Measurements from ENCODE around the gene USP53.

USP53 gene

GRCh38 chr4:119205690-119206089, 6.8 kb upstream of the USP53 start:
- no peak overlapping the region for H3K4me3 ChIP-seq (ENCODE audit: low read length)
- H3K27me3 ChIP-seq (ENCODE audit: control insufficient read depth, insufficient read depth, low read length) = peaks cover 5% of the 10 kb centered on the region
- no peak overlapping the region for H3K9ac ChIP-seq (ENCODE audit: low read length)
- no peaks in the 10 kb centered on the region for H3K9me3 ChIP-seq (ENCODE audit: control insufficient read depth, low read depth, low read length)
- H3K27ac ChIP-seq (ENCODE audit: low read length) = no peak overlapping the region
- H3K4me1 ChIP-seq (ENCODE audit: control insufficient read depth, low read depth, low read length) = no peaks in the 10 kb centered on the region
- H3K36me3 ChIP-seq (ENCODE audit: control insufficient read depth, low read depth, low read length) = no peaks in the 10 kb centered on the region

- H3K4me1 ChIP-seq (ENCODE audit: control insufficient read depth, low read depth, low read length) = peaks cover 4% of the 10 kb centered on the region
- H3K36me3 ChIP-seq (ENCODE audit: control insufficient read depth, low read depth, low read length) = no peaks in the 10 kb centered on the region
- H3K9ac ChIP-seq (ENCODE audit: low read length) = no peak overlapping the region
- no peak overlapping the region for H3K27ac ChIP-seq (ENCODE audit: low read length)
- H3K4me3 ChIP-seq (ENCODE audit: low read length) = no peak overlapping the region
- H3K27me3 ChIP-seq (ENCODE audit: control insufficient read depth, insufficient read depth, low read length) = peaks cover 10% of the 10 kb centered on the region
- H3K9me3 ChIP-seq (ENCODE audit: control insufficient read depth, low read depth, low read length) = no peaks in the 10 kb centered on the region
Measured at GRCh38 chr4:119206178-119206577, 6.3 kb upstream of the USP53 start.

- no peak overlapping the region for H3K9ac ChIP-seq (ENCODE audit: low read length)
- H3K9me3 ChIP-seq (ENCODE audit: control insufficient read depth, low read depth, low read length) = no peaks in the 10 kb centered on the region
- no peak overlapping the region for H3K27ac ChIP-seq (ENCODE audit: low read length)
- H3K36me3 ChIP-seq (ENCODE audit: control insufficient read depth, low read depth, low read length) = no peaks in the 10 kb centered on the region
- peaks cover 4% of the 10 kb centered on the region for H3K4me1 ChIP-seq (ENCODE audit: control insufficient read depth, low read depth, low read length)
- no peak overlapping the region for H3K4me3 ChIP-seq (ENCODE audit: low read length)
- H3K27me3 ChIP-seq (ENCODE audit: control insufficient read depth, insufficient read depth, low read length) = peaks cover 13% of the 10 kb centered on the region
Measured at GRCh38 chr4:119207051-119207450, 5.5 kb upstream of the USP53 start.

GRCh38 chr4:119209077-119209476, 3.4 kb upstream of the USP53 start:
- Histone ChIP-seq H3K27ac (ENCODE audit: low read length) (no peak overlapping the region), H3K36me3 (ENCODE audit: control insufficient read depth, low read depth, low read length) (no peaks in the 10 kb centered on the region), H3K9me3 (ENCODE audit: control insufficient read depth, low read depth, low read length) (no peaks in the 10 kb centered on the region), H3K4me1 (ENCODE audit: control insufficient read depth, low read depth, low read length) (peaks cover 8% of the 10 kb centered on the region), H3K27me3 (ENCODE audit: control insufficient read depth, insufficient read depth, low read length) (peaks cover 13% of the 10 kb centered on the region), H3K4me3 (ENCODE audit: low read length) (no peak overlapping the region), H3K9ac (ENCODE audit: low read length) (no peak overlapping the region)

GRCh38 chr4:119209586-119209985, 2.9 kb upstream of the USP53 start:
- no peak overlapping the region for H3K27ac ChIP-seq (ENCODE audit: low read length)
- peaks cover 9% of the 10 kb centered on the region for H3K4me1 ChIP-seq (ENCODE audit: control insufficient read depth, low read depth, low read length)
- no peaks in the 10 kb centered on the region for H3K36me3 ChIP-seq (ENCODE audit: control insufficient read depth, low read depth, low read length)
- no peak overlapping the region for H3K4me3 ChIP-seq (ENCODE audit: low read length)
- H3K9ac ChIP-seq (ENCODE audit: low read length) = no peak overlapping the region
- H3K27me3 ChIP-seq (ENCODE audit: control insufficient read depth, insufficient read depth, low read length) = peaks cover 13% of the 10 kb centered on the region
- H3K9me3 ChIP-seq (ENCODE audit: control insufficient read depth, low read depth, low read length) = no peaks in the 10 kb centered on the region

GRCh38 chr4:119210775-119211174, 1.7 kb upstream of the USP53 start:
- H3K4me1 ChIP-seq (ENCODE audit: control insufficient read depth, low read depth, low read length) = peaks cover 9% of the 10 kb centered on the region
- no peaks in the 10 kb centered on the region for H3K9me3 ChIP-seq (ENCODE audit: control insufficient read depth, low read depth, low read length)
- no peak overlapping the region for H3K27ac ChIP-seq (ENCODE audit: low read length)
- peaks cover 13% of the 10 kb centered on the region for H3K27me3 ChIP-seq (ENCODE audit: control insufficient read depth, insufficient read depth, low read length)
- peak overlapping the region; percentile 80 for H3K4me3 ChIP-seq (ENCODE audit: low read length)
- no peak overlapping the region for H3K9ac ChIP-seq (ENCODE audit: low read length)
- no peaks in the 10 kb centered on the region for H3K36me3 ChIP-seq (ENCODE audit: control insufficient read depth, low read depth, low read length)

- Histone ChIP-seq H3K36me3 (ENCODE audit: control insufficient read depth, low read depth, low read length) (no peaks in the 10 kb centered on the region), H3K4me1 (ENCODE audit: control insufficient read depth, low read depth, low read length) (peaks cover 9% of the 10 kb centered on the region), H3K9me3 (ENCODE audit: control insufficient read depth, low read depth, low read length) (no peaks in the 10 kb centered on the region), H3K27me3 (ENCODE audit: control insufficient read depth, insufficient read depth, low read length) (peaks cover 13% of the 10 kb centered on the region), H3K4me3 (ENCODE audit: low read length) (peak overlapping the region; percentile 80), H3K27ac (ENCODE audit: low read length) (peak overlapping the region; percentile 88), H3K9ac (ENCODE audit: low read length) (peak overlapping the region; percentile 82)
Measured at GRCh38 chr4:119211867-119212233, 663 bp upstream of the USP53 start.

- peak overlapping the region; percentile 67 for H3K9ac ChIP-seq (ENCODE audit: low read length)
- H3K9me3 ChIP-seq (ENCODE audit: control insufficient read depth, low read depth, low read length) = no peaks in the 10 kb centered on the region
- H3K4me3 ChIP-seq (ENCODE audit: low read length) = peak overlapping the region; percentile 80
- H3K27ac ChIP-seq (ENCODE audit: low read length) = peak overlapping the region; percentile 55
- peaks cover 13% of the 10 kb centered on the region for H3K27me3 ChIP-seq (ENCODE audit: control insufficient read depth, insufficient read depth, low read length)
- peaks cover 3% of the 10 kb centered on the region for H3K36me3 ChIP-seq (ENCODE audit: control insufficient read depth, low read depth, low read length)
- H3K4me1 ChIP-seq (ENCODE audit: control insufficient read depth, low read depth, low read length) = peaks cover 9% of the 10 kb centered on the region
Measured at GRCh38 chr4:119212964-119213606, 572 bp downstream of the USP53 start.

- Histone ChIP-seq H3K27ac (ENCODE audit: low read length) (no peak overlapping the region), H3K9ac (ENCODE audit: low read length) (no peak overlapping the region), H3K27me3 (ENCODE audit: control insufficient read depth, insufficient read depth, low read length) (no peaks in the 10 kb centered on the region), H3K4me3 (ENCODE audit: low read length) (no peak overlapping the region), H3K4me1 (ENCODE audit: control insufficient read depth, low read depth, low read length) (peaks cover 4% of the 10 kb centered on the region), H3K36me3 (ENCODE audit: control insufficient read depth, low read depth, low read length) (peaks cover 5% of the 10 kb centered on the region), H3K9me3 (ENCODE audit: control insufficient read depth, low read depth, low read length) (no peaks in the 10 kb centered on the region)
Measured at GRCh38 chr4:119218093-119218492, 5.6 kb downstream of the USP53 start.

GRCh38 chr4:119221412-119221811, 8.9 kb downstream of the USP53 start:
- H3K4me3 ChIP-seq (ENCODE audit: low read length) = no peak overlapping the region
- peaks cover 5% of the 10 kb centered on the region for H3K36me3 ChIP-seq (ENCODE audit: control insufficient read depth, low read depth, low read length)
- H3K27ac ChIP-seq (ENCODE audit: low read length) = no peak overlapping the region
- no peaks in the 10 kb centered on the region for H3K27me3 ChIP-seq (ENCODE audit: control insufficient read depth, insufficient read depth, low read length)
- no peak overlapping the region for H3K9ac ChIP-seq (ENCODE audit: low read length)
- H3K4me1 ChIP-seq (ENCODE audit: control insufficient read depth, low read depth, low read length) = no peaks in the 10 kb centered on the region
- H3K9me3 ChIP-seq (ENCODE audit: control insufficient read depth, low read depth, low read length) = no peaks in the 10 kb centered on the region

- no peaks in the 10 kb centered on the region for H3K36me3 ChIP-seq (ENCODE audit: control insufficient read depth, low read depth, low read length)
- H3K27ac ChIP-seq (ENCODE audit: low read length) = no peak overlapping the region
- no peak overlapping the region for H3K9ac ChIP-seq (ENCODE audit: low read length)
- no peaks in the 10 kb centered on the region for H3K4me1 ChIP-seq (ENCODE audit: control insufficient read depth, low read depth, low read length)
- no peaks in the 10 kb centered on the region for H3K27me3 ChIP-seq (ENCODE audit: control insufficient read depth, insufficient read depth, low read length)
- H3K9me3 ChIP-seq (ENCODE audit: control insufficient read depth, low read depth, low read length) = no peaks in the 10 kb centered on the region
- no peak overlapping the region for H3K4me3 ChIP-seq (ENCODE audit: low read length)
Measured at GRCh38 chr4:119227690-119228089, 15.2 kb downstream of the USP53 start.

- Histone ChIP-seq H3K9me3 (ENCODE audit: control insufficient read depth, low read depth, low read length) (no peaks in the 10 kb centered on the region), H3K36me3 (ENCODE audit: control insufficient read depth, low read depth, low read length) (no peaks in the 10 kb centered on the region), H3K4me3 (ENCODE audit: low read length) (no peak overlapping the region), H3K4me1 (ENCODE audit: control insufficient read depth, low read depth, low read length) (no peaks in the 10 kb centered on the region), H3K9ac (ENCODE audit: low read length) (no peak overlapping the region), H3K27ac (ENCODE audit: low read length) (no peak overlapping the region), H3K27me3 (ENCODE audit: control insufficient read depth, insufficient read depth, low read length) (no peaks in the 10 kb centered on the region)
Measured at GRCh38 chr4:119228406-119228805, 15.9 kb downstream of the USP53 start.

Data from iPS-18a (cell line).